OCI-LY7 (cell line): Measurements from ENCODE around the gene LIFR.

Experiments
- EZH2phosphoT487 ChIP-seq: fragments of 200-600 bp; sonication (generic); IDR thresholded peaks from 2 replicates; pipeline ENCODE4 v1.6.1; 2018; ENCODE audit warnings: low read depth, borderline replicate concordance, mild to moderate bottlenecking, mixed run types, antibody characterized with exemption, low read length, moderate library complexity, mixed read lengths
- TF ChIP-seq, protein P1 (sequence below): fragments of 200-600 bp; sonication (generic); conservative IDR thresholded peaks from 2 replicates; pipeline ENCODE4 v1.5.1; 2014; ENCODE audit warnings: mild to moderate bottlenecking, antibody characterized with exemption, low read length, moderate library complexity, mixed read lengths

GRCh38 chr5:38467353-38468040 lies 88.9 kb downstream of the LIFR start:
- TF ChIP-seq, protein P1, sequence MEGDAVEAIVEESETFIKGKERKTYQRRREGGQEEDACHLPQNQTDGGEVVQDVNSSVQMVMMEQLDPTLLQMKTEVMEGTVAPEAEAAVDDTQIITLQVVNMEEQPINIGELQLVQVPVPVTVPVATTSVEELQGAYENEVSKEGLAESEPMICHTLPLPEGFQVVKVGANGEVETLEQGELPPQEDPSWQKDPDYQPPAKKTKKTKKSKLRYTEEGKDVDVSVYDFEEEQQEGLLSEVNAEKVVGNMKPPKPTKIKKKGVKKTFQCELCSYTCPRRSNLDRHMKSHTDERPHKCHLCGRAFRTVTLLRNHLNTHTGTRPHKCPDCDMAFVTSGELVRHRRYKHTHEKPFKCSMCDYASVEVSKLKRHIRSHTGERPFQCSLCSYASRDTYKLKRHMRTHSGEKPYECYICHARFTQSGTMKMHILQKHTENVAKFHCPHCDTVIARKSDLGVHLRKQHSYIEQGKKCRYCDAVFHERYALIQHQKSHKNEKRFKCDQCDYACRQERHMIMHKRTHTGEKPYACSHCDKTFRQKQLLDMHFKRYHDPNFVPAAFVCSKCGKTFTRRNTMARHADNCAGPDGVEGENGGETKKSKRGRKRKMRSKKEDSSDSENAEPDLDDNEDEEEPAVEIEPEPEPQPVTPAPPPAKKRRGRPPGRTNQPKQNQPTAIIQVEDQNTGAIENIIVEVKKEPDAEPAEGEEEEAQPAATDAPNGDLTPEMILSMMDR = no peak
- no peak for TF ChIP-seq EZH2phosphoT487
